ENCODE data around the gene SLC46A2. TPM values are rescaled to one million over a fixed set of nuclear protein-coding genes. Genes with fewer than 3 reads are reported as not detected.

Gene SLC46A2
- total and polyA plus RNA-seq, 2 of the 8 experiments (the other 6 are each of a cell fraction or from before 2014, with no cell fraction given), result 0.03 TPM; not detected in 1

DNA sequence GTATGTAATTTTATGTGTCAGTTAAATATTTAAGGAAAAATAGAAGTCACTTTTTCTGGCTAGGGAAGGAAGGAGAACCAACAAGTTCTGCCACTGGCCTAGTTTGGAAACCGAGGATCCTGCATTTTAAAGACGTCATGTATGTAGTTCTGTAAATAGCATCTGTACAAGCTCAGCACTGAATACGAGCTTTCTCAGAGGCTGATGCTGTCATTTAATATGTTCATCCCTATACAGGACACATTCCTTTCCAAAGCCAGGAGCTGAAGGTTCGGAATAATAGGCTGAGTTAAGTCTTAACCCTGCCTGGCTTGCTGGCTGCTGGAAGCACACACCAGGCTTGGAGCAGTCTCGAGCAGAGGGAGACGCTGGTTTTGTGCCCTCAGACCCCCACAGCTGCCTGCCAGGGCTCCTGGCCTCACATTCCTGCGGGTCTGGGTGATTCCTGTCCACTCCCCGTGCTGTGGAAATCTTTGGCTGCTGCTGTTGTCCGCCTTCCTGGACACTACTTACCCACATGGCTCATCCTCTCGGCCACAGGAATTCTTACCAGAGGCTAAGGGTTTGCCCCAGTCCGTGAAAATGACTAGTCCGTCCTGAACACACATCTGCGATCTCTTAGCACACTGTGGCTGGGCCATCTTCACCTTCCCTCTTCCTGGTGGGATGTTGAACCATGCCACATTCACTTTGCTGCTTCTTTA is 36.6 kb downstream of the SLC46A2 start:
- H2BK120ac ChIP-seq (replicated peaks; ENCODE audit: low read depth, low read length), result no peak overlapping the region
- no peak overlapping the region for H3K23ac ChIP-seq (ENCODE audit: insufficient read length)
- no peaks in the 10 kb centered on the region for H3K79me2 ChIP-seq (ENCODE audit: control insufficient read depth in 1 of 2, insufficient read depth in 2 of 2, low read length in 2 of 2)
- H3K4me3 ChIP-seq (ENCODE audit: extremely low read depth in 1 of 4, insufficient read depth in 2 of 4, low read depth in 3 of 4, low read length in 4 of 4), result no peak overlapping the region
- 87% methylated on average over 13 of the region's 13 CpGs; no CpG with 5 or more reads in 1 of the 2 experiments for WGBS, 2 experiments (ENCODE audit: extremely low coverage in 1 of 2, insufficient coverage in 1 of 2, insufficient read length in 1 of 2, insufficient replicate concordance in 2 of 2, low coverage in 1 of 2, low lambda C conversion rate in 2 of 2, missing lambda C conversion rate in 1 of 2)
- H2AFZ ChIP-seq (ENCODE audit: low read length), result no peak overlapping the region
- peaks cover 0 to under 1% (median under 1%) of the 10 kb centered on the region in 4 experiments; a peak in 3 of 7 replicates for H3K4me1 ChIP-seq (replicated peaks in 1 of 4; ENCODE audit: control insufficient read depth in 3 of 4, insufficient read depth in 4 of 4, low read length in 3 of 4)
- H3K14ac ChIP-seq (ENCODE audit: insufficient read length), result no peak overlapping the region
- H4K8ac ChIP-seq (ENCODE audit: extremely low read depth, insufficient read depth, low read length), result no peak overlapping the region; the same call in 1 of the 2 replicates
- no peak overlapping the region for H3K18ac ChIP-seq (ENCODE audit: extremely low read depth, low read length)
- DNase-seq (ENCODE audit: low read depth in 1 of 2, low spot score in 2 of 2), result no peak
- H4K5ac ChIP-seq (ENCODE audit: insufficient read length, low read depth, low read length), result no peak overlapping the region
- POLR2A ChIA-PET (ENCODE audit: partially characterized antibody), result no interaction called here
- no peak overlapping the region for H3K4me2 ChIP-seq (ENCODE audit: insufficient read depth in 1 of 2, low read depth in 2 of 2, low read length in 2 of 2)
- H2BK15ac ChIP-seq (ENCODE audit: low read length), result no peak overlapping the region
- no peaks in the 10 kb centered on the region; a peak in 1 of 8 replicates for H3K36me3 ChIP-seq (ENCODE audit: control insufficient read depth in 2 of 4, insufficient read depth in 4 of 4, low read length in 3 of 4)
- no peak overlapping the region for H3K56ac ChIP-seq (replicated peaks; ENCODE audit: insufficient read length, low read depth, low read length)
- no peak overlapping the region for H2AK5ac ChIP-seq (ENCODE audit: low read depth, low read length)
- no peak overlapping the region for H3K27ac ChIP-seq (ENCODE audit: low read depth, low read length)
- peaks cover 0 to 5% of the 10 kb centered on the region in 2 experiments for H4K20me1 ChIP-seq (replicated peaks in 1 of 2; ENCODE audit: control insufficient read depth in 1 of 2, insufficient read depth in 2 of 2, low read length in 2 of 2)
- no peak overlapping the region for H3K4ac ChIP-seq (replicated peaks; ENCODE audit: insufficient read length, low read depth, low read length)
- no peak overlapping the region for H2BK20ac ChIP-seq (ENCODE audit: low read length)
- H3K9ac ChIP-seq (replicated peaks in 1 of 4; ENCODE audit: extremely low read depth in 1 of 4, low read depth in 3 of 4, low read length in 3 of 4), result no peak overlapping the region
- no peaks in the 10 kb centered on the region for H3K9me3 ChIP-seq (ENCODE audit: insufficient read depth in 2 of 2, low read depth in 1 of 2, low read length in 1 of 2)
- FAIRE-seq, result no peak
- H3K23me2 ChIP-seq (ENCODE audit: low read depth, low read length), result no peaks in the 10 kb centered on the region; the same call in 1 of the 2 replicates
- H3K27me3 ChIP-seq (replicated peaks in 1 of 4; ENCODE audit: control insufficient read depth in 3 of 4, extremely low read depth in 1 of 4, insufficient read depth in 3 of 4, low read length in 3 of 4), result no peaks in the 10 kb centered on the region
- H3K79me1 ChIP-seq (ENCODE audit: low read depth, low read length), result no peaks in the 10 kb centered on the region
- CTCF ChIA-PET (ENCODE audit: partially characterized antibody), result interaction anchor here (1.3 to 3.9 kb wide), 5 partner anchors 8 to 49 kb away, joined by 4 to 14 read pairs (median 11); no protein-coding TSS in a partner anchor
- H2BK5ac ChIP-seq (ENCODE audit: low read depth, low read length), result no peak overlapping the region
- H4K91ac ChIP-seq (replicated peaks; ENCODE audit: insufficient read length, low read length), result no peak overlapping the region
- no peak overlapping the region for H2BK12ac ChIP-seq (ENCODE audit: low read depth, low read length)
- no peak for TF ChIP-seq TBP (IDR thresholded peaks at IDR 0.05; ENCODE audit: low read depth, low read length)
- TF ChIP-seq, protein P1, sequence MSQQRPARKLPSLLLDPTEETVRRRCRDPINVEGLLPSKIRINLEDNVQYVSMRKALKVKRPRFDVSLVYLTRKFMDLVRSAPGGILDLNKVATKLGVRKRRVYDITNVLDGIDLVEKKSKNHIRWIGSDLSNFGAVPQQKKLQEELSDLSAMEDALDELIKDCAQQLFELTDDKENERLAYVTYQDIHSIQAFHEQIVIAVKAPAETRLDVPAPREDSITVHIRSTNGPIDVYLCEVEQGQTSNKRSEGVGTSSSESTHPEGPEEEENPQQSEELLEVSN (IDR thresholded peaks at IDR 0.05), result no peak
- TF ChIP-seq BCL11A (IDR thresholded peaks at IDR 0.05; ENCODE audit: low read depth in 2 of 2, low read length in 2 of 2), result no peak
- no peak for TF ChIP-seq HDAC2 (IDR thresholded peaks at IDR 0.05; ENCODE audit: borderline replicate concordance in 1 of 2, low read depth in 2 of 2, low read length in 2 of 2)
- TF ChIP-seq NRF1 (IDR thresholded peaks at IDR 0.05; ENCODE audit: low read depth, low read length), result no peak
- TF ChIP-seq SRF (IDR thresholded peaks at IDR 0.05; ENCODE audit: low read depth, low read length), result no peak
- no peak for TF ChIP-seq TAF7 (optimal IDR thresholded peaks at IDR 0.05; ENCODE audit: borderline replicate concordance, low read depth, low read length)
- no peak for TF ChIP-seq SIRT6 (IDR thresholded peaks at IDR 0.05; ENCODE audit: low read length)
- no peak for TF ChIP-seq CREB1 (IDR thresholded peaks at IDR 0.05)
- no peak for TF ChIP-seq CTBP2 (IDR thresholded peaks at IDR 0.05; ENCODE audit: borderline replicate concordance, insufficient read depth, insufficient read length, low read length)
- no peak for TF ChIP-seq SP2 (IDR thresholded peaks at IDR 0.05; ENCODE audit: low read length)
- no peak for TF ChIP-seq SUZ12 (IDR thresholded peaks at IDR 0.05; ENCODE audit: low read length)
- no peak for TF ChIP-seq EGR1 (IDR thresholded peaks at IDR 0.05; ENCODE audit: borderline replicate concordance, low read depth, low read length)
